Smooth muscle cell (in vitro differentiated cells): ENCODE data around the gene FGD3. TPM values are rescaled to one million over a fixed set of nuclear protein-coding genes. Genes with fewer than 3 reads are reported as not detected.
A peak's percentile ranks its signal among the peaks of the same experiment; 100 is the strongest.

Experiments used
- DNase-seq: peaks from one replicate; lab custom pipeline; 2025; ENCODE audit not compliant: unreplicated experiment; lab: John Stamatoyannopoulos, UW
- H2AFZ ChIP-seq: fragments of 200-600 bp; sonication (generic); 2 replicates; pipeline ENCODE4 v1.6.0; 2016; ENCODE audit warnings: antibody characterized with exemption, low read depth, mild to moderate bottlenecking
- H3F3A ChIP-seq: fragments of 200-600 bp; sonication (generic); 2 replicates; pipeline ENCODE4 v1.6.0; 2017; ENCODE audit warnings: antibody characterized with exemption, low read depth
- H3K27ac ChIP-seq: fragments of 200-600 bp; sonication (generic); 2 replicates; pipeline ENCODE4 v1.5.1; 2016; ENCODE audit warnings: low read depth, mild to moderate bottlenecking
- H3K27me3 ChIP-seq: fragments of 200-600 bp; sonication (generic); 2 replicates; pipeline ENCODE4 v1.6.1; 2016; ENCODE audit warnings: low read depth, mild to moderate bottlenecking
- H3K36me3 ChIP-seq: fragments of 200-600 bp; sonication (generic); 2 replicates; pipeline ENCODE4 v1.5.1; 2016; ENCODE audit warnings: low read depth
- H3K4me1 ChIP-seq: fragments of 200-600 bp; sonication (generic); 2 replicates; pipeline ENCODE4 v1.5.1; 2016; ENCODE audit warnings: low read depth
- H3K4me2 ChIP-seq: fragments of 200-600 bp; sonication (generic); 2 replicates; pipeline ENCODE4 v1.6.0; 2016; ENCODE audit warnings: mild to moderate bottlenecking
- H3K4me3 ChIP-seq: fragments of 200-600 bp; sonication (generic); 2 replicates; pipeline ENCODE4 v1.5.1; 2016; ENCODE audit warnings: mild to moderate bottlenecking
- H3K79me2 ChIP-seq: fragments of 200-600 bp; sonication (generic); 2 replicates; pipeline ENCODE4 v1.6.0; 2016; ENCODE audit warnings: low read depth, mild to moderate bottlenecking
- H3K9ac ChIP-seq: fragments of 200-600 bp; sonication (generic); 2 replicates; pipeline ENCODE4 v1.6.0; 2016; ENCODE audit warnings: low read depth
- H3K9me3 ChIP-seq: fragments of 200-600 bp; sonication (generic); replicated peaks from 2 replicates; pipeline ENCODE4 v1.5.1; 2016; ENCODE audit warnings: low read depth
- H4K20me1 ChIP-seq: fragments of 200-600 bp; sonication (generic); 2 replicates; pipeline ENCODE4 v1.6.0; 2016; ENCODE audit warnings: low read depth
- WGBS: methylation state at CpG from one replicate; pipeline ENCODE4 v1.1.7; 2016; ENCODE audit warnings: low lambda C conversion rate; 5-methylcytosine and 5-hydroxymethylcytosine counted together
- polyA plus RNA-seq: library from polyadenylated mRNA; unstranded; fragments of >200 nt; fragmentation: Nextera tagmentation; extraction: Ambion mirVana; gene quantifications from 2 replicates; pipeline ENCODE4 v1.2.1, GENCODE V29; 2016
- total RNA-seq: library from RNA; depleted of rRNA; stranded (reverse); fragments of >200 nt; gene quantifications from 2 replicates; pipeline ENCODE4 v1.2.3, GENCODE V29; 2014
- TF ChIP-seq, protein P1 (sequence below): fragments of 200-600 bp; sonication (generic); IDR thresholded peaks from 2 replicates; pipeline ENCODE4 v1.5.1; 2017; ENCODE audit warnings: borderline replicate concordance, mild to moderate bottlenecking, antibody characterized with exemption; ENCODE audit not compliant: insufficient read depth, poor library complexity, severe bottlenecking

The FGD3 gene
- total and polyA plus RNA-seq, 2 experiments from 2014 or later = 1.1 to 2.1 TPM

GRCh38 chr9:92950359-92950955 lies 3.1 kb downstream of the FGD3 start:
- H3F3A ChIP-seq = no peaks in the 10 kb centered on the region
- H3K9ac ChIP-seq = no peak overlapping the region
- H4K20me1 ChIP-seq = no peaks in the 10 kb centered on the region
- no peak overlapping the region for H3K4me2 ChIP-seq
- H3K4me1 ChIP-seq = peaks cover 14% of the 10 kb centered on the region
- no peaks in the 10 kb centered on the region for H3K27me3 ChIP-seq
- no peaks in the 10 kb centered on the region for H3K36me3 ChIP-seq
- H3K4me3 ChIP-seq = no peak overlapping the region
- no peaks in the 10 kb centered on the region for H3K79me2 ChIP-seq
- H2AFZ ChIP-seq = no peak overlapping the region
- H3K27ac ChIP-seq = peak overlapping the region; percentile 52
- 85% methylated on average over 11 of the region's 11 CpGs for WGBS
- TF ChIP-seq, protein P1, sequence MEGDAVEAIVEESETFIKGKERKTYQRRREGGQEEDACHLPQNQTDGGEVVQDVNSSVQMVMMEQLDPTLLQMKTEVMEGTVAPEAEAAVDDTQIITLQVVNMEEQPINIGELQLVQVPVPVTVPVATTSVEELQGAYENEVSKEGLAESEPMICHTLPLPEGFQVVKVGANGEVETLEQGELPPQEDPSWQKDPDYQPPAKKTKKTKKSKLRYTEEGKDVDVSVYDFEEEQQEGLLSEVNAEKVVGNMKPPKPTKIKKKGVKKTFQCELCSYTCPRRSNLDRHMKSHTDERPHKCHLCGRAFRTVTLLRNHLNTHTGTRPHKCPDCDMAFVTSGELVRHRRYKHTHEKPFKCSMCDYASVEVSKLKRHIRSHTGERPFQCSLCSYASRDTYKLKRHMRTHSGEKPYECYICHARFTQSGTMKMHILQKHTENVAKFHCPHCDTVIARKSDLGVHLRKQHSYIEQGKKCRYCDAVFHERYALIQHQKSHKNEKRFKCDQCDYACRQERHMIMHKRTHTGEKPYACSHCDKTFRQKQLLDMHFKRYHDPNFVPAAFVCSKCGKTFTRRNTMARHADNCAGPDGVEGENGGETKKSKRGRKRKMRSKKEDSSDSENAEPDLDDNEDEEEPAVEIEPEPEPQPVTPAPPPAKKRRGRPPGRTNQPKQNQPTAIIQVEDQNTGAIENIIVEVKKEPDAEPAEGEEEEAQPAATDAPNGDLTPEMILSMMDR = no peak
- no peaks in the 10 kb centered on the region for H3K9me3 ChIP-seq
- no peak for DNase-seq

DNA sequence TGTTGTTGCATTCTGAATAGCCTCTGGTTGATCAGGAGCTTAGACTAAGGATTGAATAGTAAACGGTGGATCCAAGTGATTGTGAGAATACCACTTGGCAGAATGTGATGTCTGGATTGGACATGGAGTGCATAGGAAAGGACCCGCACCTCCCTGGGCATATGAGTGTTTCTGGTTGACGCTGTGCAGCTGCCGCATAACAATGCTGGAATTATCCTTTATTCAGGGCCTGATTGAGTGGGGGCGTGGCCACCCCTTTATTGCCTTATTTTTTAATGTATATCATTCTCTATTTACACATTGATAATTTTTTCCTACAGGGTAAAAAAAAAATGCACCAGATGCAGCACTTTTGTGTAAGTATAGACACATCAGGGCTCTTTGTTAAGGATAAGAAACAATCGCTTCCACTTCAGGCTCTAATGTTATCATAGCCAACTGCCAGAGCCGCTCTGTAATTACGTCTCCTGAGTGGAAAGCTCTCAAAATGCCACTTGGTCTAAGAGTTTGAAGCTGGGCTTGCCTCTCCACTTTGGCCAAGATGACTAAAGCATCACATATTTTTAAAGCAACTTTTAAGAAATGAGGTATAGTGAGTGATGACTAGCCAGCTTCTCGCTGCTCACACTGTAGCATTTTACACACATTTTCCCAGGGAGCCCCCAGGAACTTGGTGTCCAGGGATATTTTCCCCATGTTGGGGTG lies 5.7 kb downstream of the FGD3 start:
- H3K9ac ChIP-seq = no peak overlapping the region
- H3K27ac ChIP-seq = no peak overlapping the region
- no peaks in the 10 kb centered on the region for H4K20me1 ChIP-seq
- H3K4me1 ChIP-seq = peaks cover 8% of the 10 kb centered on the region
- 75% methylated on average over 9 of the region's 9 CpGs for WGBS
- TF ChIP-seq, protein P1 = no peak
- H3F3A ChIP-seq = no peaks in the 10 kb centered on the region
- no peaks in the 10 kb centered on the region for H3K79me2 ChIP-seq
- H3K27me3 ChIP-seq = no peaks in the 10 kb centered on the region
- H3K4me3 ChIP-seq = no peak overlapping the region
- H3K36me3 ChIP-seq = no peaks in the 10 kb centered on the region
- H2AFZ ChIP-seq = no peak overlapping the region
- no peak for DNase-seq
- no peak overlapping the region for H3K4me2 ChIP-seq
- no peaks in the 10 kb centered on the region for H3K9me3 ChIP-seq

GRCh38 chr9:92954049-92954861 lies 6.9 kb downstream of the FGD3 start:
- DNase-seq = no peak
- H3K4me1 ChIP-seq = peaks cover 8% of the 10 kb centered on the region
- no peak overlapping the region for H3K4me3 ChIP-seq
- H3F3A ChIP-seq = no peaks in the 10 kb centered on the region
- 90% methylated on average over 9 of the region's 10 CpGs for WGBS
- no peak overlapping the region for H3K4me2 ChIP-seq
- H4K20me1 ChIP-seq = no peaks in the 10 kb centered on the region
- no peak overlapping the region for H2AFZ ChIP-seq
- no peak overlapping the region for H3K9ac ChIP-seq
- no peaks in the 10 kb centered on the region for H3K9me3 ChIP-seq
- TF ChIP-seq, protein P1 = no peak
- no peaks in the 10 kb centered on the region for H3K79me2 ChIP-seq
- H3K36me3 ChIP-seq = no peaks in the 10 kb centered on the region
- H3K27me3 ChIP-seq = no peaks in the 10 kb centered on the region
- no peak overlapping the region for H3K27ac ChIP-seq
